IPS-11a (cell line): ENCODE results near the gene CSAG3.

Experiments
- H3K4me3 ChIP-seq: one replicate; pipeline ENCODE4 v1.5.1; 2013; ENCODE audit warnings: low read depth, low read length, control low read depth

CSAG3 gene

GRCh38 chrX:152806035-152806434 is 47.0 kb downstream of the CSAG3 start:
- no peak overlapping the region for H3K4me3 ChIP-seq
